ENCODE results near the gene PTPRK. TPM values are rescaled to one million over a fixed set of nuclear protein-coding genes. Genes with fewer than 3 reads are reported as not detected.
A peak's percentile ranks its signal among the peaks of the same experiment; 100 is the strongest.

The PTPRK gene
- total RNA-seq, 4 donors from 2014 or later, result 7.3 to 22.9 (median 13.0) TPM

DNA sequence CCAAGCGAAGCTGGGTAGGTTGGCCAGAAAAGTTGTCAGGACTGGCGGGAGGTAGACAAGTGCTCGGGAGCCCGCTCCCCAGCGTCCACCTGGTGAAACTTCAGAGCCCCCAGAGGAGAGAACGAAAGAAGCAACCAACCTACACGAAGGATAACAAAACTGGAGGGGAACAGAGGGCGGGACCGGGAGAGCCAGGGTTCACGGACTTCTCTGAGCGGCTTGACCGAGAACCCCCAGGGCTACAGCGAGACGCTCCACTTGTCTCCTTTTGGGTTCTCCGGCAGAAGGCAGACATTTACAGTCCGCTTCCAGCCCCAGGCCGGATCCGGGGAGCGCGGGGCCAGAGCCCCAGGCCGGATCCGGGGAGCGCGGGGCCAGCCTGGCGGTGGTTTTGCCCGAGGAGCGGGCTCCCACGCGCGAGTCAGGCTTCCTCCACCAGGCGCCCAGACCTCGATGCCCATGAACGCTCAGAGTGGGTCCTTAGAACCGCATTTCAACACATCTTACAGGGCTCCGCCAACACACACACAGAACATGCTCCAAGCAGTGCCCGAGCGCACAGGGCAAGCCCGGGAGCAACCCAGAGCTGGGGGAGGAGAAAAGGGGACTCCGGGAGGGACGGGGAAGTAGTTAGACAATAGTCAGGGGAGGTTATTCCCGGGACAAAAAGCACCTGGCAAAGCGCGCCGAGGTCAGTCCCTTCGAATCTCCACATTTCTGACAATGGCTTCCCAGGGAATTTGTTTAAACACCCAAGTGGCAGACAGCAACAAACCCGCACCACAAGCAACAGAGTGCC, 1.1 kb downstream of the PTPRK start:
- ATAC-seq (peak; percentile 31 to 49), DNase-seq (peak; percentile 24 to 32)
- H3K4me1 ChIP-seq, result peaks cover 24 to 32% of the 10 kb centered on the region in 2 donors
- peak overlapping the region; percentile 69 to 97 (median 90) for H3K4me3 ChIP-seq
- no peaks in the 10 kb centered on the region for H3K36me3 ChIP-seq
- H3K27ac ChIP-seq, result peak overlapping the region; percentile 93 to 98 (median 96)
- in situ Hi-C loops (cut with MboI; ENCODE audit: low sequenced_read_pairs in 4 of 4), result no loop called here
- intact Hi-C loops (cut with DNase I; ENCODE audit: low total_unique reads), result no loop called here
- no peaks in the 10 kb centered on the region for H3K9me3 ChIP-seq
- TF ChIP-seq, protein P1, sequence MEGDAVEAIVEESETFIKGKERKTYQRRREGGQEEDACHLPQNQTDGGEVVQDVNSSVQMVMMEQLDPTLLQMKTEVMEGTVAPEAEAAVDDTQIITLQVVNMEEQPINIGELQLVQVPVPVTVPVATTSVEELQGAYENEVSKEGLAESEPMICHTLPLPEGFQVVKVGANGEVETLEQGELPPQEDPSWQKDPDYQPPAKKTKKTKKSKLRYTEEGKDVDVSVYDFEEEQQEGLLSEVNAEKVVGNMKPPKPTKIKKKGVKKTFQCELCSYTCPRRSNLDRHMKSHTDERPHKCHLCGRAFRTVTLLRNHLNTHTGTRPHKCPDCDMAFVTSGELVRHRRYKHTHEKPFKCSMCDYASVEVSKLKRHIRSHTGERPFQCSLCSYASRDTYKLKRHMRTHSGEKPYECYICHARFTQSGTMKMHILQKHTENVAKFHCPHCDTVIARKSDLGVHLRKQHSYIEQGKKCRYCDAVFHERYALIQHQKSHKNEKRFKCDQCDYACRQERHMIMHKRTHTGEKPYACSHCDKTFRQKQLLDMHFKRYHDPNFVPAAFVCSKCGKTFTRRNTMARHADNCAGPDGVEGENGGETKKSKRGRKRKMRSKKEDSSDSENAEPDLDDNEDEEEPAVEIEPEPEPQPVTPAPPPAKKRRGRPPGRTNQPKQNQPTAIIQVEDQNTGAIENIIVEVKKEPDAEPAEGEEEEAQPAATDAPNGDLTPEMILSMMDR (IDR thresholded peaks at IDR 0.05 in 4 of 5, conservative IDR thresholded peaks at IDR 0.05 in 1 of 5), result peak in 1 of 5 experiments; percentile 26
- no peak for TF ChIP-seq POLR2A (IDR thresholded peaks at IDR 0.05)
- H3K27me3 ChIP-seq, result no peaks in the 10 kb centered on the region

DNA sequence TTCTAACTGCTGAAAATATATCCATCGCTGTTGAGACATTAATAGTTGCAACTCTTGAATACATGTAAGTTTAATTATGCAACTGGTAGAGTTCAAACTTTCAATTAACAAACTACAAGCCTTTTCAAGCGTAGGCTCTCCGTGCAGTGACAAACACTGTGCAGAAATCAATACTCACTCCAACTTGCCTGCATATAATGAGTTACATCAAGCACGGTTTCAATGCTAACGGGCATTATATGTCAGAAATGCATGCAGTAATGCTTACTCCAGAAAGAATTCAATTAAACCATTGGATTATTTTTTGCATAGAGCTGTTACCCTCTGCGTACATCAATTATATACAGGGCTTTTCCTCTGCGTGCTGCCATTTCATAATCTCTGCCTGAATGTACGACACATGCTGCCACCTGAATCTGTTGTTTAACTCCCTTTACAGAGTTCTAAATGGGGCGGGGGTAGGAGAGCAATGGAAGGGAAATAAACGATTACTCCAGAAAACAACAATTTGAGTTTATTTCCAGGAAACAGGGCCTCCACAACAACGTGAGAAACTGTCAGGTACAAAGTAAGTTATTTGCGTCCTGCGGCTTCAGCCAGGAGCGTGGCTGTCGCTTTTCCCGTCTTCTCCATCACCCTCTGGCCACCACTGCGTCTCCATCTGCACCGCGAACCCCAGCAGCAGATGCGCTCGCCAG, 1.8 kb downstream of the PTPRK start:
- Histone ChIP-seq H3K4me3 (peak overlapping the region; percentile 69 to 97 (median 90)), H3K27ac (peak overlapping the region; percentile 93 to 98 (median 96)), H3K9me3 (no peaks in the 10 kb centered on the region), H3K36me3 (no peaks in the 10 kb centered on the region), H3K27me3 (no peaks in the 10 kb centered on the region), H3K4me1 (peaks cover 27 to 35% of the 10 kb centered on the region in 2 donors)
- in situ Hi-C loops (cut with MboI; ENCODE audit: low sequenced_read_pairs in 4 of 4), result no loop called here
- ATAC-seq, result no peak
- intact Hi-C loops (cut with DNase I; ENCODE audit: low total_unique reads), result no loop called here
- DNase-seq, result no peak
- TF ChIP-seq, protein P1 (IDR thresholded peaks at IDR 0.05 in 4 of 5, conservative IDR thresholded peaks at IDR 0.05 in 1 of 5), result no peak
- TF ChIP-seq POLR2A (IDR thresholded peaks at IDR 0.05), result no peak

DNA sequence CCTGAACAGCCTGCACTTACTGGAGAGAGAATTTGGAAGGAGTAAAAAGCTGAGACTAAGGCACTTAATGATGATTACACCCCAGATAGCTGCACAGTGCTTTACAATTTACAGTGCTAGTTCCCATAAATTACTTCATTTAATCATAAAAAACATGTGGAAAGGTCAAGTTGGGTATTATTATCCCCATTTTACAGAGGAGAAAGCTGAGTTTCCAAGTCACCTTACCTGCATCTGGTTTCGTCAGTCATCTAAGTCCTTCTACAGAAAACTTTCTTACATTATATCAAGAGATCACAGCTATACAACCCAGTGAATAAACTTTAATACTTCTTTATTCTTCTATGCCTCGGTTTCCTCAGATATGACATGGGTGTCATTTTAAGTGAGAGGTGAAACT, 3.3 kb downstream of the PTPRK start:
- DNase-seq (no peak), ATAC-seq (no peak)
- H3K9me3 ChIP-seq, result no peaks in the 10 kb centered on the region
- in situ Hi-C loops (cut with MboI; ENCODE audit: low sequenced_read_pairs in 4 of 4) (no loop called here), intact Hi-C loops (cut with DNase I; ENCODE audit: low total_unique reads) (no loop called here)
- no peaks in the 10 kb centered on the region for H3K27me3 ChIP-seq
- no peak overlapping the region for H3K27ac ChIP-seq
- no peaks in the 10 kb centered on the region for H3K36me3 ChIP-seq
- H3K4me1 ChIP-seq, result peaks cover 27 to 37% of the 10 kb centered on the region in 2 donors
- no peak overlapping the region for H3K4me3 ChIP-seq
- TF ChIP-seq, protein P1 (IDR thresholded peaks at IDR 0.05 in 4 of 5, conservative IDR thresholded peaks at IDR 0.05 in 1 of 5), result no peak
- no peak for TF ChIP-seq POLR2A (IDR thresholded peaks at IDR 0.05)

DNA sequence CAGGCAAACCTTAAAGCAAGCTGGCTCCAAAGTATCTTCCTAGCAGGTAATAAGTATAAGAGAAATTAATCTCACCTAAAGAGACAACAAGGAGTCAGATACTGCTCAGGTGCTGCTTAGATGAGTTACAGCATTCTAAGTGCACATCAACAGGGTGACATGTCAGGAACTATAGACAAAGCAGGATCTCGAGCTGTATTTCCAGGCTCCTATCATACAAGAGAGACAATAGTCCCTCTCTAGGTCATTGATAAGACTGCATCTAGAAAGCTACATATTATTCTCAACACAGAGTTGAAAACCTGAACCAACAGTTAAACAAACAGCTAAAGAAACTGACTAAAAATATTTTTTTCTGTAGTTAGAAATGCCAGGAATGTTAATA, 3.9 kb downstream of the PTPRK start:
- peak overlapping the region in 2 of 4 donors; percentile 26 to 39 for H3K27ac ChIP-seq
- ATAC-seq, result no peak
- no peaks in the 10 kb centered on the region for H3K9me3 ChIP-seq
- peaks cover 27 to 37% of the 10 kb centered on the region in 2 donors for H3K4me1 ChIP-seq
- no peak for TF ChIP-seq POLR2A (IDR thresholded peaks at IDR 0.05)
- TF ChIP-seq, protein P1 (IDR thresholded peaks at IDR 0.05 in 4 of 5, conservative IDR thresholded peaks at IDR 0.05 in 1 of 5), result peak in 2 of 5 experiments; percentile 11 to 15
- intact Hi-C loops (cut with DNase I; ENCODE audit: low total_unique reads) (no loop called here), in situ Hi-C loops (cut with MboI; ENCODE audit: low sequenced_read_pairs in 4 of 4) (no loop called here)
- H3K27me3 ChIP-seq, result no peaks in the 10 kb centered on the region
- no peaks in the 10 kb centered on the region for H3K36me3 ChIP-seq
- no peak overlapping the region for H3K4me3 ChIP-seq
- no peak for DNase-seq
